T-helper 9 cell (primary cell): ENCODE data around the gene CKAP4.

Source experiments
- DNase-seq: peaks from one replicate; pipeline ENCODE4 v3.0.0-alpha.2; 2020

The CKAP4 gene

DNA sequence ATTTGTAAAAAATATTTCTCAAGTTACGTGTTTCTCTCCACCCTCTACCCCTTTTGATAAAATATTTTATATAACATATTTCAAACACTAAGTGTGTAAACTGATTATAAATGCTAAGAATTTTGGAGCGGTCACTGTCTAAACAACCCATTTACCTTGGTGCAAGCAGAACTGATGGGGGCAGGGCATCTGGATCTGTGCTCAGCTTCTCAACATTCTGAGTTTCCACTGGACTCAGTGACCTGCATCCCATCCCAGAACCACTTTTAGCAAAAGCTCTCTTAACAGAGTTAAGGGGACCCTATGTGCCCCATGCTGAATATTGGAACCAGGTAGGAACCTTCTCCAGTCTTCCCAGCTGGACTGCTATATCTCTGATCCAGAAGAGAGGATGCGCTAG lies 53.5 kb downstream of the CKAP4 start:
- DNase-seq = no peak

DNA sequence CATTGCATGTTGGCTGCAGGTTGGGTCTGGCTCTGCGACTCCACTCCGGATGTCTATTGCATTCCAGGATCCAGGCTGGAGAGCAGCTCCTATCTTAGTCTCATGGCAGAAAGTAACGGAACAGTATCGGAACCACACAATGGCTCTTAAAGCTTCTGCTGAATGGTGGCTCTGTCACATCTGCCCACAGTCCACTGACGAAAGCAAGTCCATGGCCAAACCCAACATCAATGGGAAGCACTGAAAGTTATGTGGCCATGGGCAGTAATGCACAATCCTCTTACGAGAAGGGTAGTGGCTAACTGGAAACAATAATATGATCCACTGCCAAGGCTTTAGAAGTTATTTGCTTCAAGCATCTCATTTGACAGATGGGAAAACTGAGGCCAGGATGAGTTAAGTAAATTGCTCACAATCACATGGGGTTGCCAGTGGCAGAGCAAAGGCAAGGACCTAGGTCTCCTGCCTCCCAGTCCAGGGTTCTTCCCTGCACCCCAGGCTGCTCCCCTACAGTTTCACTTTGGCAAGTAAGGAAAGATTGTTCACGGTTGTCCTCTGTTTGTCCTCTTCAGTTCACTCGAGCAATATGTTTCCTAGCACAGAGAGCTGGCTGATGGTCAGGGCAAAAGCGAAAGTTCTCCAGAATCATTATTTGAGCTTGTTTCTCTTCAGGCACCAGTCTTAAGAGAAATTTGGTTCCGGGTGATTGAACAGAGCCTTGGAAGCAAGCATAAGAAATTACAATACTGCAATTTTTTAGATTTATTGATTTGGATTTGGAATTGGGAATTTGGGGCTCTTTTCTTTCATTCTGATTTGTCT lies 54.2 kb downstream of the CKAP4 start:
- DNase-seq = no peak

DNA sequence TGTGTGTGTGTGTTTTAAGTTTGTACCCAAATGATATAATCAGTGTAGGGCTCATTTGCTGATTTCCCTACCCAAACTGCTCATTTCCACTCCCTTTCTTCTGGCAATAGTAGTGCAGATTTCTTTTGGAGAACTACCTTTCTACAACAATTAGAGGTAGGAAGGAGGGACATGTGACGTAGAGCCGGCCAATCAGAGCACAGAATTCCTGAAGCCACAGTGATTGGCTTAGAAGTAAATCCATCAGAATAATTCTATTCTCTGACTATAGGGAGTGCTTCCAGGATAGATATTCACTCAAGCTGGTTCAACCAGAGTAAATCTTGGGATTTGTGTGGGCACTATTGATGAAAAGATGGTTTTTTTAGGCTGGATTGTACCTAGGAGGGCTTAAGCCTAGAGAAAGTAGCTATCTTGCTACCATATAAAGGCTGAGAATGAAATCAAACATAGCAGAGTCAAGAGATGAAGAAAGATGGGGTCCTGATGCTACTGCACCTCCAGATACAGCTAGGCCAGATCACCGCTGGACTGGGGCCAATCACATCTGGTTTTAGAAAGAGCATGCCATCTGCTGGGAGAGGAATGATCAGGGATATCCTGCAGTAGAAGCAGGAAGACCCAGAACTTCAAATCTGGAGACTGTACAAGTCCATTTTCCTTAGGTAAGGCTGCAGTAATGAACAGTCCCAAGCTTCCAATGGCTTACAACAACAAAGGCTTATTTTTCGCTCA lies 55.0 kb downstream of the CKAP4 start:
- DNase-seq = no peak

DNA sequence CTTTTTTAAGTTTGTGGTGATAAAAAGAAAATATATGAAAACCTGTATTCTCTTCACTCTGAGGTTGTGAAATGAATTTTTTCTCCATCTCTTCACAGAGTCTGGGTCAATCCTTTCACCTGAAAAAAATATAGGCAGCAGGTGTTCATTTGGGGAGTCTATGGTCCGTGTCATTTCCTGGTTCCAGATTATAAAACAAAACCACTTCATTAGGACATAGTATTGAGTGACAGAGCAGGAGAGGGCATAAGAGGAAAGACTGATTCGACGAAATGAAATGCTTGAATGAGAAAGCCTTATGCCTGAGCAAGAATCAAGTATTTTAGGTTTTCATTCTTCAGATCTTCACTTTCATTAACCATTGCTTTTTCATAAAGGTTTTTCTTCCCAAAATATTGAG lies 57.2 kb downstream of the CKAP4 start:
- DNase-seq = no peak

DNA sequence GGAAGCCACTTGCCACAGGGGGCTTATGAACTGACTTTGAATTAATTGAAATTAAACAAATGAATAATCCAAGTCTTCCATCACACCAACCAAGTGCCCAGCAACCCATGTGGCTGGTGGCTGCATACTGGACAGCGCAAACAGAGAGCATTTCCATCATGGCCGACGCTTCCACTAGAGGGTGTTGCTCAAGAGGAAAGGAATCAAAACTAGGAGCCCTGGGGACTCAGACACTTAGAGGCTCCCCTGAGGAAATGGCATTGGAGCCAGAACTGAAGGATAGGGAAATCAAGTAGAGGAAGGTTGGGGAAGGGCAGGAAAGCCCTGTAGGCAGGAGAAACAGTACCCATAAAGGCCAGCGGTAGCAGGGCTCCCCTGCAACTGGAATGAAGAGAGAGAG lies 58.5 kb downstream of the CKAP4 start:
- no peak for DNase-seq

DNA sequence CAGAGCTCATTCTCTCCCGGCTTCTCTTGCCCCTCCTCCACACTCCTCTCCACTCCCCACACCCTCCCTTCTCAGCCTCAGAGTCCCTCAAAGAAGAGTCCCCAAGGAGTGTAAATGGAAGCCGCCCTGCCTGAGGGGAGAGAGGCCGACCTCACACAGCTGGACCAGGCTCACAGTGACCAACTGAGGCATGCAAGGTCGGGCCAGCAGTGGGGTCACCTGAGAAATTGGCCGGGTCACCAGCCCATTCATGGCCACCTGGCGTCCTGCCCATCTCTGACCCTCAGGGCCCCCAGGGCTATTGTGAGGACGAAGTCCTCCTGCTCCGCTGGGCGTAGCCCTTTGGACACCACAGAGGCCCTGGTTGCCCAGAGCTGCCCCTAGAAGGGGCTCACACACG lies 59.6 kb downstream of the CKAP4 start:
- no peak for DNase-seq
